K562 (cell line): ENCODE data around the gene HEATR9. TPM values are rescaled to one million over a fixed set of nuclear protein-coding genes. Genes with fewer than 3 reads are reported as not detected.

Experiments
- ATAC-seq: fragments of 200-7000 bp; cut with Tn5 transposase; 3 replicates; pipeline ENCODE4 v1.9.1; 2020; ENCODE audit warnings: moderate library complexity
- BruUV-seq: library from RNA; stranded (reverse); fragments of 400-500 nt; replicated peaks from 2 replicates; lab custom pipeline; 2021; lab: Mats Ljungman, UMichigan
- CTCF ChIA-PET: fragments of 300-600 bp; formaldehyde crosslinking; extraction: SDS; loops from one replicate; lab custom pipeline; 2021; ENCODE audit warnings: low intra/inter-chr PET ratio; lab: Yijun Ruan, JAX
- POLR2A ChIA-PET: fragments of 300-600, 350-650 bp; sonication (Branson Sonifier 250); formaldehyde crosslinking; extraction: SDS; loops from one replicate; lab custom pipeline; 2021; ENCODE audit warnings: antibody characterized with exemption, inconsistent platforms; lab: Yijun Ruan, JAX
- DNase-seq, 4 experiments: peaks; one replicate each; pipeline versions ENCODE4 v3.0.0 to v3.0.0-alpha.2; 2011 to 2018; ENCODE audit warnings: low spot score in 3 of 4, mixed read lengths in 3 of 4; ENCODE audit errors: extremely low read depth in 1 of 4
- FAIRE-seq: peaks from 2 replicates; lab custom pipeline; 2011; peaks lifted over from hg19 to GRCh38; lab: Jason Lieb, UNC
- H2AFZ ChIP-seq: 2 replicates; pipeline ENCODE4 v1.6.0; 2011; ENCODE audit warnings: low read depth, low read length, control low read depth, inconsistent platforms
- H3K27ac ChIP-seq: fragments of 200-600 bp; 3 replicates; pipeline ENCODE4 v1.8.0; 2011; ENCODE audit warnings: low read depth, mild to moderate bottlenecking, control low read depth, inconsistent platforms, low read length, moderate library complexity, mixed read lengths; ENCODE audit errors: extremely low read depth
- H3K27me3 ChIP-seq, 2 experiments: fragments of 300-600 bp in 1 of 2; 2 replicates in 1 of 2; 3 replicates in 1 of 2; pipeline versions ENCODE4 v1.6.0 to v1.8.0; 2011; ENCODE audit warnings: inconsistent platforms in 2 of 2, low read length in 2 of 2, mild to moderate bottlenecking in 1 of 2, mixed read lengths in 1 of 2, moderate library complexity in 1 of 2; ENCODE audit not compliant: control insufficient read depth in 2 of 2, insufficient read depth in 2 of 2
- H3K36me3 ChIP-seq: fragments of 300-600 bp; 3 replicates; pipeline ENCODE4 v1.8.0; 2011; ENCODE audit warnings: mild to moderate bottlenecking, low read length, inconsistent platforms; ENCODE audit not compliant: control insufficient read depth, insufficient read depth
- H3K4me1 ChIP-seq, 2 experiments: fragments of 200-600 bp in 1 of 2; replicated peaks in 1 of 2; 2 replicates in 1 of 2; 3 replicates in 1 of 2; pipeline versions ENCODE4 v1.5.1 to v1.8.0; 2011; ENCODE audit warnings: inconsistent platforms in 2 of 2, low read length in 2 of 2, mild to moderate bottlenecking in 1 of 2, mixed read lengths in 1 of 2, moderate library complexity in 1 of 2; ENCODE audit not compliant: control insufficient read depth in 2 of 2, insufficient read depth in 2 of 2
- H3K4me2 ChIP-seq: 2 replicates; pipeline ENCODE4 v1.6.1; 2011; ENCODE audit warnings: low read length, control low read depth, inconsistent platforms, mixed read lengths; ENCODE audit not compliant: insufficient read depth
- H3K4me3 ChIP-seq: fragments of 200-600 bp; sonication (generic), shearing (Covaris generic); 2 replicates; pipeline ENCODE4 v1.5.1; 2016; ENCODE audit warnings: control low read depth, inconsistent platforms
- H3K79me2 ChIP-seq: fragments of 200-600 bp; 3 replicates; pipeline ENCODE4 v1.8.0; 2011; ENCODE audit warnings: low read length, inconsistent platforms; ENCODE audit not compliant: control insufficient read depth, insufficient read depth
- H3K9ac ChIP-seq, 2 experiments: 2 replicates each; pipeline versions ENCODE4 v1.6.0 to v1.6.1; 2011; ENCODE audit warnings: low read depth in 2 of 2, low read length in 2 of 2, control low read depth in 1 of 2, inconsistent platforms in 1 of 2, mild to moderate bottlenecking in 1 of 2, mixed read lengths in 1 of 2; ENCODE audit not compliant: insufficient read depth in 1 of 2
- H3K9me1 ChIP-seq: one replicate; pipeline ENCODE4 v1.6.0; 2011; ENCODE audit warnings: inconsistent platforms, mild to moderate bottlenecking, low read length, moderate library complexity; ENCODE audit not compliant: control insufficient read depth, insufficient read depth
- H3K9me3 ChIP-seq: replicated peaks from 2 replicates; pipeline ENCODE4 v1.5.1; 2011; ENCODE audit warnings: low read depth, low read length, inconsistent platforms; ENCODE audit not compliant: control insufficient read depth, insufficient read depth
- H4K20me1 ChIP-seq: replicated peaks from 2 replicates; pipeline ENCODE4 v1.6.1; 2011; ENCODE audit warnings: low read length, inconsistent platforms, mixed read lengths; ENCODE audit not compliant: control insufficient read depth, insufficient read depth
- EP300 ChIP-seq: IDR thresholded peaks from 2 replicates; pipeline ENCODE4 v1.6.1; 2012; ENCODE audit warnings: low read length, improper control_type of control experiment
- HNRNPLL ChIP-seq: fragments of 200-400 bp; formaldehyde crosslinking; IDR thresholded peaks from 2 replicates; pipeline ENCODE4 v1.6.1; 2017; ENCODE audit warnings: low read length, low read depth, mild to moderate bottlenecking; ENCODE audit not compliant: poor library complexity, severe bottlenecking
- KAT2B ChIP-seq: IDR thresholded peaks from one replicate; pipeline ENCODE4 v1.6.1; 2012; ENCODE audit warnings: low read depth, mild to moderate bottlenecking, control low read depth, inconsistent platforms, low read length, moderate library complexity
- LARP7 ChIP-seq: fragments of 450-650 bp; IDR thresholded peaks from 2 replicates; pipeline ENCODE4 v1.6.1; 2016
- NCOR1 ChIP-seq: fragments of 450-650 bp; IDR thresholded peaks from 2 replicates; pipeline ENCODE4 v1.6.1; 2016; ENCODE audit warnings: mild to moderate bottlenecking, moderate library complexity
- NEUROD1 ChIP-seq: fragments of 150-350 bp; IDR thresholded peaks from 2 replicates; pipeline ENCODE4 v1.6.1; 2014; ENCODE audit warnings: borderline replicate concordance, low read length, low read depth; ENCODE audit not compliant: partially characterized antibody
- SP1 ChIP-seq: sonication (generic); formaldehyde crosslinking; IDR thresholded peaks from 2 replicates; pipeline ENCODE4 v1.8.1; 2022; ENCODE audit warnings: mild to moderate bottlenecking, missing genetic modification reagents
- TAF15 ChIP-seq: fragments of 200-400 bp; formaldehyde crosslinking; IDR thresholded peaks from 2 replicates; pipeline ENCODE4 v1.6.1; 2017; ENCODE audit warnings: mild to moderate bottlenecking, low read depth, low read length, moderate library complexity
- ZNF175 ChIP-seq: fragments of 200-800 bp; sonication (Bioruptor generic); IDR thresholded peaks from 2 replicates; pipeline ENCODE4 v1.6.1; 2016; ENCODE audit warnings: low read depth, mild to moderate bottlenecking, missing genetic modification characterization, missing compliant biosample characterization
- ZSCAN29 ChIP-seq: fragments of 450-650 bp; IDR thresholded peaks from 2 replicates; pipeline ENCODE4 v1.6.1; 2017
- WGBS: fragments of 100-300 bp; shearing (Covaris generic); methylation state at CpG from one replicate; pipeline ENCODE4 v1.1.6; 2016; ENCODE audit warnings: low coverage, mixed read lengths; ENCODE audit not compliant: insufficient coverage; ENCODE audit errors: missing lambda C conversion rate; 5-methylcytosine and 5-hydroxymethylcytosine counted together
- in situ Hi-C: fragments of 300-500 bp; cut with MboI; formaldehyde crosslinking; loops from 4 replicates; pipeline ENCODE4 v1.15.0; 2018; ENCODE audit warnings: inconsistent platforms, mixed read lengths
- intact Hi-C: fragments of 100-400 bp; cut with micrococcal nuclease; formaldehyde crosslinking; loops from 2 replicates; pipeline ENCODE4 v1.14.2; 2022
- polyA plus RNA-seq, 8 experiments: library from polyadenylated mRNA; depleted of rRNA in 4 of 8; stranded (reverse) in 5 of 8; unstranded in 3 of 8; fragments of >200 nt; fragmentation: Nextera tagmentation in 2 of 8; fragmentation: Illumina TruSeq in 1 of 8; extraction: Ambion mirVana in 2 of 8; extraction: Trizol in 1 of 8; gene quantifications; 2 replicates each; pipeline versions ENCODE4 v1.2.1 to v1.2.3, GENCODE V29; 2011 to 2014; ENCODE audit warnings: inconsistent platforms in 1 of 8, missing spikeins in 1 of 8
- total RNA-seq, 7 experiments: library from RNA; depleted of rRNA in 6 of 7; stranded (reverse); fragments of >200 nt in 6 of 7; fragmentation: Illumina TruSeq in 2 of 7; extraction: Trizol in 2 of 7; gene quantifications; 2 replicates each; pipeline versions ENCODE4 v1.2.1 to v1.2.3, GENCODE V29; 2011 to 2021; ENCODE audit warnings: low replicate concordance in 1 of 7
- TF ChIP-seq, protein P1 (sequence below): sonication (generic); formaldehyde crosslinking; IDR thresholded peaks from 2 replicates; pipeline ENCODE4 v1.8.0; 2023; ENCODE audit warnings: mild to moderate bottlenecking, missing genetic modification reagents
- TF ChIP-seq, protein P2 (sequence below): sonication (generic); formaldehyde crosslinking; IDR thresholded peaks from 2 replicates; pipeline ENCODE4 v1.8.1; 2023; ENCODE audit warnings: mild to moderate bottlenecking, missing genetic modification reagents

The HEATR9 gene
- total and polyA plus RNA-seq, 9 of the 15 experiments (the other 6 are each of a cell fraction or from before 2014, with no cell fraction given), result not detected

DNA sequence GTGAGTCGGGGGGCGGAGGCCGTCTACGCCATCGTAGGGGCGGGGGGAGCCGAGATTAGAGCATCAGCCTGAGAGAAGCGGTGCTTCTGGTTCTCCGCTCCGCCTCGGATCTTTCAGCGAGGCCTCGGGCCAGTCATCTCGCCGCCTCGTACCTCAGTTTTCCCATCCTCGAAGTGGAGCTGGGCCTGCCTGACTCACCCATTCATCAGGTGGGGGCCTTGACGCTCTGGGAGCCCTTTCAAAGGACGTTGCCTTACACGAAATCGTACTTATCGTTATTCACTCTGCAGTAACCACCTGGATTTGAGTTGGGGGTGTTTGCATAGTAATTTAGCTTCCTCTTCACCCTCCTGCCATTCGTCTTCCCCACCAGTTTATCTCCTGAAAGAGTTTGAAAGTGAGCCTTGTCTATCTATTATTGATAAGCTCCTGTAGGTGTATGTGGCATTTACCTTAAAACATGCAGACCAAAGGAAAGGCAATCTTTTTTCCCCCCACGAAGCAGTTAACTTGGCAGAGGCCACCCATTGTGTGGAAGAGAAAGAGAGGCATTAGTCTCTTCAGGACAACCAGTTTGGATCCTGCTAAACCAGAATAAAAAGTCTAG, 58.7 kb downstream of the HEATR9 start (continued):
- TF ChIP-seq SP1 (CRISPR knock-in tag) (0 out of 2 replicates have a peak, but pooled peaks have one; percentile 3), LARP7 (no peak), EP300 (no peak), TAF15 (no peak)

DNA sequence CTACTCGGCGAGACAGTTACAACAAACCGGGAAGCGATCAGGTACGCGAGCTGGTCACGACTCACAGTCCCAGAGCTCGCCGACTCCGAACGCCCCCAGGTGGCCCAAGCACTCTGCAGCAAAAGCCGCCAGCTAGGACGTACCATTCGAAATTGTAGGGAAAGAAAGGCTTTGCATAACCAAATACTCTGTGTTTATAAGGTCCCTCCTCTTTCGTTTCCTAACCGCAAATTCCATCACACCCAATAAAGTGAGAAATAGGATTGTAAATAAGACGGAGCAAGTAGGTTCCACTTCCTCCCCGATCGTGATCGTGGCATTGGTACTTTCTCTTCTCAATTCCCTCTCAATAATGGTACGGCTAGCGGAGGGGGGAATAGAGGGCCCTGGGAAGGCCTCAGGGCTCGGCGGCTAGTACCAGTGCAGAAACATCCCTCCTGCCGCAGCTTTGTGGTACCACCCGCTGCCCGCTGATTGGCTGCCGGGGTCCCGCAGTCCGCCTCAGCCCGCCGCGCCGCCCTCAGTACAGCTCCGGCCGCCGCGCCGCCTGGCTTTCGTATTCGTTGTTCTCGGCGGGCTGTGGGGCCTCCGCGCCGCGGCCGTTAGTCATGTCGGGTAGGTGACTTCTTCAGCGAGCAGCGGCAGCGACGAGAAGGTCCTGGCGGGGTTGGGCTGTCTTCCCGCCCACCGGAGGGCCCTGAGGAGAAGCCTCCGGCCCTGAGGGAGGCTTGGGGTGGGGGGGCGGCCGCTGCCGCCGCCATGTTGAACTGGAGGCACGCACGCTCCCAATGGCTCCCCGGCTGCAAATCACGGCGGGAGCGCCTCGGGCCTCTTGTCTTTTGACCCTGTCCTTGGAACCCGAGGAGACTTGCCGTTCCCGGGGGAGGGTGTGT, 59.5 kb downstream of the HEATR9 start, which contains the start of gene TAF15:
Gene TAF15, plus strand, starts transcription at position 523 of the 893 bp plus-strand sequence. Its CDS starts 86 bp downstream, at position 609.
- H3K79me2 ChIP-seq, result peaks cover 59% of the 10 kb centered on the region
- H3K9me1 ChIP-seq, result no peaks in the 10 kb centered on the region
- peak; percentile 95 for ATAC-seq
- DNase-seq, result peak; percentile 96 to 98 (median 96)
- ChIA-PET POLR2A (interaction anchor here (0.6 to 3.0 kb wide), 33 partner anchors 9 to 667 kb away, joined by 3 to 24 read pairs (median 3); partner anchors contain the start of genes MMP28, NLE1 and SLFN14), CTCF (interaction anchor here (1.1 to 3.9 kb wide), 2 partner anchors 42 to 45 kb away, joined by 4 to 26 read pairs; no protein-coding TSS in a partner anchor)
- peak within 1 kb of the TSS; percentile 98 to 99 for H3K9ac ChIP-seq
- in situ Hi-C loops, result loop anchor here (5.0 kb wide), 1 partner anchor 42 kb away; no protein-coding TSS in a partner anchor
- no peak for FAIRE-seq
- H3K4me3 ChIP-seq, result peak within 1 kb of the TSS; percentile 87
- peak within 1 kb of the TSS; percentile 99 for H3K27ac ChIP-seq
- H3K4me2 ChIP-seq, result peak within 1 kb of the TSS; percentile 95
- WGBS, result 2% methylated on average over 49 of the region's 71 CpGs
- no TSS peak for BruUV-seq
- H3K36me3 ChIP-seq, result peaks cover 33% of the 10 kb centered on the region
- no peaks in the 10 kb centered on the region for H3K9me3 ChIP-seq
- H4K20me1 ChIP-seq, result peaks cover 18% of the 10 kb centered on the region; the same call in 1 of the 2 replicates
- peak within 1 kb of the TSS; percentile 100 for H2AFZ ChIP-seq
- H3K4me1 ChIP-seq, result peaks cover 9 to 19% of the 10 kb centered on the region in 2 experiments; a peak in 4 of 5 replicates
- H3K27me3 ChIP-seq, result no peaks in the 10 kb centered on the region
- intact Hi-C loops, result loop anchor here (5.0 kb wide), 1 partner anchor 242 kb away; no protein-coding TSS in a partner anchor
- TF ChIP-seq HNRNPLL (peak; percentile 78), KAT2B (no peak), ZSCAN29 (0 out of 2 replicates have a peak, but pooled peaks have one; percentile 29), NEUROD1 (peak; percentile 80), ZNF175 (no peak), NCOR1 (peak; percentile 26; the same call in 1 of the 2 replicates)
- TF ChIP-seq, protein P1, sequence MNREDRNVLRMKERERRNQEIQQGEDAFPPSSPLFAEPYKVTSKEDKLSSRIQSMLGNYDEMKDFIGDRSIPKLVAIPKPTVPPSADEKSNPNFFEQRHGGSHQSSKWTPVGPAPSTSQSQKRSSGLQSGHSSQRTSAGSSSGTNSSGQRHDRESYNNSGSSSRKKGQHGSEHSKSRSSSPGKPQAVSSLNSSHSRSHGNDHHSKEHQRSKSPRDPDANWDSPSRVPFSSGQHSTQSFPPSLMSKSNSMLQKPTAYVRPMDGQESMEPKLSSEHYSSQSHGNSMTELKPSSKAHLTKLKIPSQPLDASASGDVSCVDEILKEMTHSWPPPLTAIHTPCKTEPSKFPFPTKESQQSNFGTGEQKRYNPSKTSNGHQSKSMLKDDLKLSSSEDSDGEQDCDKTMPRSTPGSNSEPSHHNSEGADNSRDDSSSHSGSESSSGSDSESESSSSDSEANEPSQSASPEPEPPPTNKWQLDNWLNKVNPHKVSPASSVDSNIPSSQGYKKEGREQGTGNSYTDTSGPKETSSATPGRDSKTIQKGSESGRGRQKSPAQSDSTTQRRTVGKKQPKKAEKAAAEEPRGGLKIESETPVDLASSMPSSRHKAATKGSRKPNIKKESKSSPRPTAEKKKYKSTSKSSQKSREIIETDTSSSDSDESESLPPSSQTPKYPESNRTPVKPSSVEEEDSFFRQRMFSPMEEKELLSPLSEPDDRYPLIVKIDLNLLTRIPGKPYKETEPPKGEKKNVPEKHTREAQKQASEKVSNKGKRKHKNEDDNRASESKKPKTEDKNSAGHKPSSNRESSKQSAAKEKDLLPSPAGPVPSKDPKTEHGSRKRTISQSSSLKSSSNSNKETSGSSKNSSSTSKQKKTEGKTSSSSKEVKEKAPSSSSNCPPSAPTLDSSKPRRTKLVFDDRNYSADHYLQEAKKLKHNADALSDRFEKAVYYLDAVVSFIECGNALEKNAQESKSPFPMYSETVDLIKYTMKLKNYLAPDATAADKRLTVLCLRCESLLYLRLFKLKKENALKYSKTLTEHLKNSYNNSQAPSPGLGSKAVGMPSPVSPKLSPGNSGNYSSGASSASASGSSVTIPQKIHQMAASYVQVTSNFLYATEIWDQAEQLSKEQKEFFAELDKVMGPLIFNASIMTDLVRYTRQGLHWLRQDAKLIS (CRISPR knock-in tag), result peak; percentile 89
- TF ChIP-seq, protein P2, sequence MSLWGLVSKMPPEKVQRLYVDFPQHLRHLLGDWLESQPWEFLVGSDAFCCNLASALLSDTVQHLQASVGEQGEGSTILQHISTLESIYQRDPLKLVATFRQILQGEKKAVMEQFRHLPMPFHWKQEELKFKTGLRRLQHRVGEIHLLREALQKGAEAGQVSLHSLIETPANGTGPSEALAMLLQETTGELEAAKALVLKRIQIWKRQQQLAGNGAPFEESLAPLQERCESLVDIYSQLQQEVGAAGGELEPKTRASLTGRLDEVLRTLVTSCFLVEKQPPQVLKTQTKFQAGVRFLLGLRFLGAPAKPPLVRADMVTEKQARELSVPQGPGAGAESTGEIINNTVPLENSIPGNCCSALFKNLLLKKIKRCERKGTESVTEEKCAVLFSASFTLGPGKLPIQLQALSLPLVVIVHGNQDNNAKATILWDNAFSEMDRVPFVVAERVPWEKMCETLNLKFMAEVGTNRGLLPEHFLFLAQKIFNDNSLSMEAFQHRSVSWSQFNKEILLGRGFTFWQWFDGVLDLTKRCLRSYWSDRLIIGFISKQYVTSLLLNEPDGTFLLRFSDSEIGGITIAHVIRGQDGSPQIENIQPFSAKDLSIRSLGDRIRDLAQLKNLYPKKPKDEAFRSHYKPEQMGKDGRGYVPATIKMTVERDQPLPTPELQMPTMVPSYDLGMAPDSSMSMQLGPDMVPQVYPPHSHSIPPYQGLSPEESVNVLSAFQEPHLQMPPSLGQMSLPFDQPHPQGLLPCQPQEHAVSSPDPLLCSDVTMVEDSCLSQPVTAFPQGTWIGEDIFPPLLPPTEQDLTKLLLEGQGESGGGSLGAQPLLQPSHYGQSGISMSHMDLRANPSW (CRISPR knock-in tag), result no peak; the same call in 1 of the 2 replicates
